Transverse colon (tissue), 3 donors: Measurements from ENCODE around the gene AKR1A1.

Experiments used
- POLR2A ChIP-seq: fragments of 450-650 bp; IDR thresholded peaks from one replicate; pipeline ENCODE4 v1.6.1; 2016; ENCODE audit warnings: antibody characterized with exemption, mild to moderate bottlenecking, moderate library complexity
- TF ChIP-seq, protein P1 (sequence below), 5 experiments: fragments of 200-600 bp in 3 of 5; fragments of 450-650 bp in 2 of 5; sonication (generic) in 3 of 5; IDR thresholded peaks; 1 replicate in 2 of 5; 2 replicates in 3 of 5; pipeline ENCODE4 v1.5.1; 2016 to 2017; ENCODE audit warnings: antibody characterized with exemption in 5 of 5, inconsistent platforms in 3 of 5, mild to moderate bottlenecking in 2 of 5, moderate library complexity in 1 of 5

DNA sequence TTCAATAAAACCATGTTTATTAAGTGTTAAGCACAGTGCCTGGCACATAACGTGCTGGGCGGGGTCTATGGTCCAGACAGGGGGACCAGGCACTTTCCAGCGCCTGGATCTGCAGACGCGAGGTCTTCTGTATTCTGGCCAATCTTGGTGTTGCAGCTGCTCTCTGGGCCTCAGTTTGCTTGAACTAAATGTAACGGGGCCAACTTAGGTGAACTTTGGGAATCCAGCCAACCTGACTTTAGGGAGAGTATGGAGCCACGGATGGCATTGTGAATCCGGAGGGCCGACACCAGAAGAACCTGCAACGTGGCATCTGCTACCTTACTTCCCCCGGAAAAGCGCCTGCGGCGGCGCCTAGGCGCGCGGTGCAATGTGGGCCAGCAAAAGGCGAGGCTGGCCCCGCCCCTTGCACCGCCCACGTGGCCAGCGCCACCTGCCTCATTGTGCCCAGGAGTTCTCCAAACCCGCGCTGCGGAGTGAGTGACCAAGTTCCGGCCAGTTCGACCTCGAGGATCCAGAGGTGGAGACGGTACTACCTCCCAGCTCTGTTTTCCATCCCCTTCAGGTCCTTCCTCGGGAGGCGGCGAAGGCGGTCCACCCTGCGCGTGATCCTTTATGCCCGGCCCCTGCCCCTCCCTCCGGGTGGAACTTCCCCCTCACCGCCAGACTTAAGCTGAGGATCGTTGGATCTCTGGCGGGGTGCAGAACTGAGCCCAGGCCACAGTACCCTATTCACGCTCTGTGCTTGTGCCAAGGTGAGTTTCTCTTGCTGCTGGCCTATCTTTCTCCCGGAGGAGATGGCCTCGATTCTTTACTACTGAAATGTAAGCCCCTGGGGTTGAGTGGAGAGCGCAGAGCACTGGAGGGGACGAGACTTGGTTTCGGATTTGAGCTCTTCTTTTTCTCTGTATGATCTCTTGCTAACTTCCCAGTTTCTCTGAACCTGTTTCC lies at the start of gene AKR1A1:
- TF ChIP-seq POLR2A = peak; percentile 77
- TF ChIP-seq, protein P1, sequence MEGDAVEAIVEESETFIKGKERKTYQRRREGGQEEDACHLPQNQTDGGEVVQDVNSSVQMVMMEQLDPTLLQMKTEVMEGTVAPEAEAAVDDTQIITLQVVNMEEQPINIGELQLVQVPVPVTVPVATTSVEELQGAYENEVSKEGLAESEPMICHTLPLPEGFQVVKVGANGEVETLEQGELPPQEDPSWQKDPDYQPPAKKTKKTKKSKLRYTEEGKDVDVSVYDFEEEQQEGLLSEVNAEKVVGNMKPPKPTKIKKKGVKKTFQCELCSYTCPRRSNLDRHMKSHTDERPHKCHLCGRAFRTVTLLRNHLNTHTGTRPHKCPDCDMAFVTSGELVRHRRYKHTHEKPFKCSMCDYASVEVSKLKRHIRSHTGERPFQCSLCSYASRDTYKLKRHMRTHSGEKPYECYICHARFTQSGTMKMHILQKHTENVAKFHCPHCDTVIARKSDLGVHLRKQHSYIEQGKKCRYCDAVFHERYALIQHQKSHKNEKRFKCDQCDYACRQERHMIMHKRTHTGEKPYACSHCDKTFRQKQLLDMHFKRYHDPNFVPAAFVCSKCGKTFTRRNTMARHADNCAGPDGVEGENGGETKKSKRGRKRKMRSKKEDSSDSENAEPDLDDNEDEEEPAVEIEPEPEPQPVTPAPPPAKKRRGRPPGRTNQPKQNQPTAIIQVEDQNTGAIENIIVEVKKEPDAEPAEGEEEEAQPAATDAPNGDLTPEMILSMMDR (IDR thresholded peaks at IDR 0.05) = no peak
